IMR-90 (cell line): Measurements from ENCODE around the gene GLRX3. TPM values are rescaled to one million over a fixed set of nuclear protein-coding genes. Genes with fewer than 3 reads are reported as not detected.

Source experiments
- ATAC-seq: fragments of 200-7000 bp; cut with Tn5 transposase; 2 replicates; pipeline ENCODE4 v1.9.1; 2020; ENCODE audit warnings: low read depth, mild to moderate bottlenecking, moderate library complexity
- BruUV-seq: library from RNA; stranded (reverse); fragments of 400-500 nt; replicated peaks from 2 replicates; lab custom pipeline; 2021; lab: Mats Ljungman, UMichigan
- CTCF ChIA-PET: fragments of 300-600 bp; formaldehyde crosslinking; extraction: SDS; loops from one replicate; lab custom pipeline; 2021; ENCODE audit warnings: antibody characterized with exemption; lab: Yijun Ruan, JAX
- POLR2A ChIA-PET: fragments of 300-600 bp; sonication (Branson Sonifier 250); formaldehyde crosslinking; loops from one replicate; lab custom pipeline; 2022; ENCODE audit warnings: antibody characterized with exemption; ENCODE audit not compliant: unreplicated experiment; lab: Charles Lee
- DNase-seq: peaks from one replicate; pipeline ENCODE4 v3.0.0; 2013
- H2AFZ ChIP-seq: replicated peaks from 2 replicates; pipeline ENCODE3; 2013; ENCODE audit warnings: low read length, mild to moderate bottlenecking; ENCODE audit not compliant: poor library complexity
- H2AK5ac ChIP-seq: 2 replicates; pipeline ENCODE4 v1.6.1; 2013; ENCODE audit warnings: low read depth, low read length, inconsistent platforms
- H2AK9ac ChIP-seq: replicated peaks from 2 replicates; pipeline ENCODE3; 2013; ENCODE audit warnings: mild to moderate bottlenecking, low read depth, low read length, moderate library complexity; ENCODE audit not compliant: poor library complexity
- H2BK120ac ChIP-seq: 2 replicates; pipeline ENCODE4 v1.6.1; 2013; ENCODE audit warnings: low read depth, low read length, inconsistent platforms
- H2BK15ac ChIP-seq: 3 replicates; pipeline ENCODE4 v1.6.1; 2013; ENCODE audit warnings: low read depth, low read length, inconsistent platforms
- H2BK20ac ChIP-seq: 2 replicates; pipeline ENCODE4 v1.6.1; 2013; ENCODE audit warnings: low read depth, mild to moderate bottlenecking, inconsistent platforms, low read length, moderate library complexity
- H2BK5ac ChIP-seq: 2 replicates; pipeline ENCODE4 v1.6.1; 2013; ENCODE audit warnings: mild to moderate bottlenecking, low read depth, low read length, inconsistent platforms; ENCODE audit not compliant: poor library complexity, severe bottlenecking
- H3K14ac ChIP-seq: replicated peaks from 2 replicates; pipeline ENCODE4 v1.6.1; 2013; ENCODE audit warnings: low read depth, low read length, inconsistent platforms
- H3K18ac ChIP-seq: 2 replicates; pipeline ENCODE4 v1.6.1; 2013; ENCODE audit warnings: low read depth, low read length, control low read depth
- H3K23ac ChIP-seq: 2 replicates; pipeline ENCODE4 v1.6.1; 2013; ENCODE audit warnings: low read depth, low read length, inconsistent platforms
- H3K27ac ChIP-seq: 2 replicates; pipeline ENCODE4 v1.5.1; 2013; ENCODE audit warnings: mild to moderate bottlenecking, control low read depth, low read length; ENCODE audit not compliant: insufficient read depth
- H3K27me3 ChIP-seq: 2 replicates; pipeline ENCODE4 v1.6.1; 2013; ENCODE audit warnings: low read length; ENCODE audit not compliant: control insufficient read depth, insufficient read depth
- H3K36me3 ChIP-seq: 2 replicates; pipeline ENCODE4 v1.6.1; 2013; ENCODE audit warnings: low read length, mixed read lengths; ENCODE audit not compliant: control insufficient read depth, insufficient read depth
- H3K4ac ChIP-seq: 2 replicates; pipeline ENCODE4 v1.6.1; 2013; ENCODE audit warnings: low read depth, low read length, inconsistent platforms
- H3K4me1 ChIP-seq: 2 replicates; pipeline ENCODE4 v1.6.1; 2013; ENCODE audit warnings: low read length, mixed read lengths; ENCODE audit not compliant: control insufficient read depth, insufficient read depth
- H3K4me2 ChIP-seq: 2 replicates; pipeline ENCODE4 v1.6.1; 2013; ENCODE audit warnings: low read depth, mild to moderate bottlenecking, control low read depth, low read length, moderate library complexity
- H3K4me3 ChIP-seq: 2 replicates; pipeline ENCODE4 v1.5.1; 2013; ENCODE audit warnings: low read depth, mild to moderate bottlenecking, control low read depth, low read length, moderate library complexity; ENCODE audit not compliant: insufficient read depth
- H3K56ac ChIP-seq: 2 replicates; pipeline ENCODE4 v1.6.1; 2013; ENCODE audit warnings: low read length, inconsistent platforms; ENCODE audit not compliant: insufficient read depth; ENCODE audit errors: extremely low read depth
- H3K79me1 ChIP-seq, 2 experiments: 2 replicates each; pipeline ENCODE4 v1.6.1; 2013; ENCODE audit warnings: low read length in 2 of 2, inconsistent platforms in 1 of 2, low read depth in 1 of 2
- H3K9ac ChIP-seq: 2 replicates; pipeline ENCODE4 v1.6.1; 2013; ENCODE audit warnings: low read depth, low read length, control low read depth
- H3K9me1 ChIP-seq: 2 replicates; pipeline ENCODE4 v1.6.1; 2013; ENCODE audit warnings: low read length, inconsistent platforms; ENCODE audit not compliant: insufficient read depth
- H3K9me3 ChIP-seq: 2 replicates; pipeline ENCODE4 v1.6.1; 2013; ENCODE audit warnings: low read length; ENCODE audit not compliant: control insufficient read depth, insufficient read depth
- H4K20me1 ChIP-seq: 2 replicates; pipeline ENCODE4 v1.6.1; 2013; ENCODE audit warnings: low read length, inconsistent platforms; ENCODE audit not compliant: insufficient read depth
- H4K5ac ChIP-seq: 2 replicates; pipeline ENCODE4 v1.6.1; 2013; ENCODE audit warnings: mild to moderate bottlenecking, low read depth, low read length, control low read depth
- H4K8ac ChIP-seq, 2 experiments: 2 replicates each; pipeline ENCODE4 v1.6.1; 2013; ENCODE audit warnings: low read depth in 2 of 2, low read length in 2 of 2, control low read depth in 1 of 2, inconsistent platforms in 1 of 2
- H4K91ac ChIP-seq: 2 replicates; pipeline ENCODE4 v1.6.1; 2013; ENCODE audit warnings: low read depth, low read length, inconsistent platforms; ENCODE audit not compliant: insufficient read depth
- CEBPB ChIP-seq: IDR thresholded peaks from 2 replicates; pipeline ENCODE4 v1.6.1; 2012; ENCODE audit warnings: low read depth, low read length, improper control_type of control experiment
- CHD1 ChIP-seq: IDR thresholded peaks from 2 replicates; pipeline ENCODE4 v1.6.1; 2012; ENCODE audit warnings: low read depth, low read length, improper control_type of control experiment
- CTCF ChIP-seq: conservative IDR thresholded peaks from 2 replicates; pipeline ENCODE4 v1.5.1; 2012; ENCODE audit warnings: mild to moderate bottlenecking, low read depth, low read length, improper control_type of control experiment
- FOS ChIP-seq: fragments of 150-350 bp; IDR thresholded peaks from 2 replicates; pipeline ENCODE4 v1.6.1; 2016; ENCODE audit warnings: low read depth, low read length
- MAFK ChIP-seq: IDR thresholded peaks from 2 replicates; pipeline ENCODE4 v1.6.1; 2012; ENCODE audit warnings: low read depth, low read length, improper control_type of control experiment
- MAZ ChIP-seq: IDR thresholded peaks from 2 replicates; pipeline ENCODE4 v1.6.1; 2012; ENCODE audit warnings: low read depth, mild to moderate bottlenecking, low read length, improper control_type of control experiment, moderate library complexity, borderline replicate concordance
- NFE2L2 ChIP-seq: fragments of 150-350 bp; IDR thresholded peaks from 2 replicates; pipeline ENCODE4 v1.6.1; 2016; ENCODE audit warnings: low read depth, mild to moderate bottlenecking, low read length
- POLR2A ChIP-seq: IDR thresholded peaks from 2 replicates; pipeline ENCODE4 v1.6.1; 2012; ENCODE audit warnings: mild to moderate bottlenecking, low read depth, low read length
- RAD21 ChIP-seq: IDR thresholded peaks from 2 replicates; pipeline ENCODE4 v1.6.1; 2012; ENCODE audit warnings: low read length, improper control_type of control experiment
- RFX5 ChIP-seq: IDR thresholded peaks from 2 replicates; pipeline ENCODE4 v1.8.0; 2012; ENCODE audit warnings: low read depth, mild to moderate bottlenecking, low read length, moderate library complexity
- SMC3 ChIP-seq: fragments of 150-350 bp; IDR thresholded peaks from 2 replicates; pipeline ENCODE4 v1.6.1; 2016; ENCODE audit warnings: low read depth, mild to moderate bottlenecking, antibody characterized with exemption, low read length, moderate library complexity
- USF2 ChIP-seq: fragments of 150-350 bp; IDR thresholded peaks from 2 replicates; pipeline ENCODE4 v1.6.1; 2017; ENCODE audit warnings: mild to moderate bottlenecking, antibody characterized with exemption, low read length, low read depth
- WGBS, 2 experiments: methylation state at CpG; one replicate each; pipeline versions ENCODE4 v1.1.5 to v1.1.7; 2013; ENCODE audit warnings: missing lambda C conversion rate in 2 of 2; ENCODE audit not compliant: insufficient read length in 1 of 2; ENCODE audit errors: extremely low coverage in 2 of 2; 5-methylcytosine and 5-hydroxymethylcytosine counted together
- dilution Hi-C: fragments of 300-500 bp; cut with HindIII; formaldehyde crosslinking; loops from one replicate; pipeline ENCODE4 v1.14.3; 2018; ENCODE audit warnings: low sequenced_read_pairs; ENCODE audit not compliant: unreplicated experiment
- in situ Hi-C: fragments of 300-500 bp; cut with MboI; formaldehyde crosslinking; loops from 3 replicates; pipeline ENCODE4 v1.14.3; 2019; ENCODE audit warnings: low sequenced_read_pairs, inconsistent platforms, mixed read lengths
- intact Hi-C: fragments of 100-400 bp; cut with micrococcal nuclease; formaldehyde crosslinking; loops from 2 replicates; pipeline ENCODE4 v1.10.0; 2022
- polyA plus RNA-seq, 3 experiments: library from polyadenylated mRNA; depleted of rRNA; stranded (reverse); fragments of >200 nt; gene quantifications; 2 replicates each; pipeline ENCODE4 v1.2.3, GENCODE V29; 2012; ENCODE audit warnings: low replicate concordance in 1 of 3
- total RNA-seq: library from RNA; depleted of rRNA; stranded (reverse); fragments of >200 nt; gene quantifications from 2 replicates; pipeline ENCODE4 v1.2.3, GENCODE V29; 2012

Gene GLRX3
- total and polyA plus RNA-seq, 2 of the 4 experiments (the other 2 are of a cell fraction): 78.7 to 81.7 TPM

GRCh38 chr10:130141038-130141437 lies 4.8 kb downstream of the GLRX3 start:
- Histone ChIP-seq H3K27ac (no peak overlapping the region), H3K79me1 (peaks cover 17 to 49% of the 10 kb centered on the region in 2 experiments; a peak in 3 of 4 replicates), H2BK20ac (no peak overlapping the region), H4K20me1 (peaks cover 56% of the 10 kb centered on the region), H2BK15ac (no peak overlapping the region), H2AK5ac (no peak overlapping the region), H3K18ac (no peak overlapping the region), H3K23ac (no peak overlapping the region), H3K4ac (no peak overlapping the region), H3K4me2 (no peak overlapping the region), H2BK5ac (no peak overlapping the region), H3K9ac (no peak overlapping the region), H3K27me3 (no peaks in the 10 kb centered on the region), H2AFZ (no peak overlapping the region), H3K9me3 (no peaks in the 10 kb centered on the region), H4K5ac (no peak overlapping the region), H2AK9ac (no peak overlapping the region), H3K4me3 (no peak overlapping the region), H3K56ac (no peak overlapping the region), H2BK120ac (no peak overlapping the region), H4K8ac (no peak overlapping the region), H3K9me1 (peaks cover 18% of the 10 kb centered on the region; the same call in 1 of the 2 replicates), H3K4me1 (peaks cover 14% of the 10 kb centered on the region), H3K14ac (no peak overlapping the region), H3K36me3 (peaks cover 10% of the 10 kb centered on the region), H4K91ac (no peak overlapping the region)
- dilution Hi-C loops (no loop called here), in situ Hi-C loops (no loop called here), intact Hi-C loops (no loop called here)
- no TSS peak for BruUV-seq
- no peak for TF ChIP-seq POLR2A
- TF ChIP-seq CTCF: no peak
- no peak for TF ChIP-seq RFX5
- no peak for TF ChIP-seq USF2
- TF ChIP-seq FOS: no peak
- no peak for TF ChIP-seq SMC3
- TF ChIP-seq CEBPB: no peak
- no peak for TF ChIP-seq MAFK
- TF ChIP-seq MAZ: no peak
- no peak for TF ChIP-seq RAD21
- no peak for TF ChIP-seq NFE2L2
- TF ChIP-seq CHD1: no peak
- POLR2A ChIA-PET: interaction anchor here (0.6 kb wide), 1 partner anchor 264 kb away, joined by 11 read pairs; no protein-coding TSS in a partner anchor
- CTCF ChIA-PET: interaction anchor here (0.8 to 1.2 kb wide), 2 partner anchors 13 to 31 kb away, joined by 3 to 5 read pairs; partner anchors contain the start of gene C10orf143
- WGBS, 2 experiments: 100% methylated on average over 1 of the region's 4 CpGs; no CpG with 5 or more reads in 1 of the 2 experiments
- ATAC-seq (no peak), DNase-seq (no peak)
